Ovary (tissue), 9 donors: ENCODE measurements around the gene CPOX. TPM values are rescaled to one million over a fixed set of nuclear protein-coding genes. Genes with fewer than 3 reads are reported as not detected.

Experiments
- DNase-seq, 5 donors: peaks; one replicate each; pipeline ENCODE4 v3.0.0-alpha.2; 2019 to 2020
- H3K27ac ChIP-seq, 2 donors: fragments of 200-600 bp; one replicate each; pipeline versions ENCODE4 v1.5.1 to v1.8.0; 2019 to 2022
- H3K27me3 ChIP-seq: fragments of 200-600 bp; one replicate; pipeline ENCODE4 v1.8.0; 2022
- H3K36me3 ChIP-seq: fragments of 200-600 bp; sonication (generic); one replicate; pipeline ENCODE4 v1.5.1; 2019
- H3K4me1 ChIP-seq: one replicate; pipeline ENCODE4 v1.8.1; 2013; ENCODE audit warnings: mild to moderate bottlenecking, moderate library complexity; ENCODE audit not compliant: insufficient read depth
- H3K4me3 ChIP-seq: fragments of 200-600 bp; sonication (generic); one replicate; pipeline ENCODE4 v1.5.1; 2017
- H3K9me3 ChIP-seq, 2 donors: fragments of 200-600 bp in 1 of 2; sonication (generic) in 1 of 2; one replicate each; pipeline versions ENCODE4 v1.5.1 to v1.8.1; 2013 to 2019; ENCODE audit warnings: mild to moderate bottlenecking in 1 of 2, moderate library complexity in 1 of 2
- EP300 ChIP-seq: sonication (generic); formaldehyde crosslinking; IDR thresholded peaks from one replicate; pipeline ENCODE4 v1.6.1; 2017; ENCODE audit warnings: antibody characterized with exemption
- POLR2A ChIP-seq: fragments of 450-650 bp; IDR thresholded peaks from one replicate; pipeline ENCODE4 v1.6.1; 2017; ENCODE audit warnings: antibody characterized with exemption, mild to moderate bottlenecking, moderate library complexity
- WGBS, 3 donors: extraction: QIAGEN DNeasy Blood & Tissue Kit in 1 of 3; methylation state at CpG; one replicate each; pipeline versions ENCODE4 v1.1.5 to v1.1.7; 2013 to 2017; 5-methylcytosine and 5-hydroxymethylcytosine counted together
- intact Hi-C, 4 donors: fragments of 100-400 bp; cut with DNase I; formaldehyde crosslinking; loops; one replicate each; pipeline versions ENCODE4 v1.11.0 to v1.15.1; 2022 to 2023
- polyA plus RNA-seq, 2 donors: library from polyadenylated mRNA; stranded (reverse); fragments of 200-250 nt in 1 of 2; fragments of 350-450 nt in 1 of 2; fragmentation: Illumina TruSeq in 1 of 2; extraction: RNeasy Lipid Tissue Mini Kit (QIAGEN cat#74804) in 1 of 2; gene quantifications; one replicate each; pipeline ENCODE4 v1.2.3, GENCODE V29; 2013 to 2014
- total RNA-seq, 7 donors: library from RNA; depleted of rRNA in 2 of 7; stranded (reverse); fragments of >200 nt in 2 of 7; fragmentation: NEBNext Ultra II Directional in 3 of 7; extraction: Animal tissue kit (Norgen Biotek cat#: 25700) in 3 of 7; gene quantifications; one replicate each; pipeline versions ENCODE4 v1.1.0 to v1.2.4, GENCODE V29; 2016 to 2023
- TF ChIP-seq, protein P1 (sequence below), 3 donors: fragments of 450-650 bp in 2 of 3; fragments of 200-600 bp in 1 of 3; IDR thresholded peaks; one replicate each; pipeline versions ENCODE4 v1.5.1 to v1.8.0; 2016 to 2022; ENCODE audit warnings: antibody characterized with exemption in 3 of 3, mild to moderate bottlenecking in 1 of 3
- donor health status: DM: no; HTN: no; CAD: no; lungs with moderate emphysema.
- donor health status: DM: no; HTN: no; CAD: no.
- donor health status: Bipolar disorder and iron deficiency.
- donor health status: DM: yes; HTN: yes; CAD: no.
- donor health status: DM: no; HTN: no; CAD: no.
- donor health status: DM: yes; HTN: yes; CAD: no.

The CPOX gene
- total and polyA plus RNA-seq, 9 donors, result 10.6 to 19.9 (median 15.7) TPM

DNA sequence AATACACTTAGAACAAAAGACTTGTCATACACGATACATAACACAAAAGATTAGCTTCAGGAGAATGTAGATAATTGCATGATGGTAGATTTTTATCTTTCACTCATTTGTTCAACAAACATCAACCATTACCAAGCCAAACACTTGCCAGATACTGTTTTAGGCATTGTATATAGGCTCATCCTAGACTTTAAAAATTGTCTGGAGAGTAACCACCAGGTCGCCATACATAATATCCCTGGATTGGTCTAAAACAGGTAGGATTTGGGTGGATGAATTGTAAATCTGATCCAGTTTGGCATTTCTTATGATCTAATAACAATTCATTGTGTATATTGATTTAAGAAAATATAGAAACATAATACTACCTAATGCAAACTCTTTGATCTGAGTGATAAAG is 38.8 kb downstream of the CPOX start:
- H3K27me3 ChIP-seq, result no peaks in the 10 kb centered on the region
- 78 to 88% (median 87%) methylated on average over 2 of the region's 2 CpGs for WGBS, 3 donors
- no peak for DNase-seq
- H3K4me1 ChIP-seq, result no peaks in the 10 kb centered on the region
- H3K4me3 ChIP-seq, result no peak overlapping the region
- H3K36me3 ChIP-seq, result no peaks in the 10 kb centered on the region
- TF ChIP-seq EP300, result no peak
- TF ChIP-seq, protein P1, sequence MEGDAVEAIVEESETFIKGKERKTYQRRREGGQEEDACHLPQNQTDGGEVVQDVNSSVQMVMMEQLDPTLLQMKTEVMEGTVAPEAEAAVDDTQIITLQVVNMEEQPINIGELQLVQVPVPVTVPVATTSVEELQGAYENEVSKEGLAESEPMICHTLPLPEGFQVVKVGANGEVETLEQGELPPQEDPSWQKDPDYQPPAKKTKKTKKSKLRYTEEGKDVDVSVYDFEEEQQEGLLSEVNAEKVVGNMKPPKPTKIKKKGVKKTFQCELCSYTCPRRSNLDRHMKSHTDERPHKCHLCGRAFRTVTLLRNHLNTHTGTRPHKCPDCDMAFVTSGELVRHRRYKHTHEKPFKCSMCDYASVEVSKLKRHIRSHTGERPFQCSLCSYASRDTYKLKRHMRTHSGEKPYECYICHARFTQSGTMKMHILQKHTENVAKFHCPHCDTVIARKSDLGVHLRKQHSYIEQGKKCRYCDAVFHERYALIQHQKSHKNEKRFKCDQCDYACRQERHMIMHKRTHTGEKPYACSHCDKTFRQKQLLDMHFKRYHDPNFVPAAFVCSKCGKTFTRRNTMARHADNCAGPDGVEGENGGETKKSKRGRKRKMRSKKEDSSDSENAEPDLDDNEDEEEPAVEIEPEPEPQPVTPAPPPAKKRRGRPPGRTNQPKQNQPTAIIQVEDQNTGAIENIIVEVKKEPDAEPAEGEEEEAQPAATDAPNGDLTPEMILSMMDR (IDR thresholded peaks at IDR 0.05), result no peak
- TF ChIP-seq POLR2A, result no peak
- intact Hi-C loops, result no loop called here
- no peaks in the 10 kb centered on the region for H3K9me3 ChIP-seq
- H3K27ac ChIP-seq, result no peak overlapping the region

GRCh38 chr3:98553753-98554152 is 39.7 kb downstream of the CPOX start:
- Histone ChIP-seq H3K27me3 (no peaks in the 10 kb centered on the region), H3K27ac (no peak overlapping the region), H3K4me1 (no peaks in the 10 kb centered on the region), H3K4me3 (no peak overlapping the region), H3K36me3 (no peaks in the 10 kb centered on the region), H3K9me3 (no peaks in the 10 kb centered on the region)
- WGBS, 3 donors, result 71 to 83% (median 76%) methylated on average over 2 of the region's 2 CpGs
- intact Hi-C loops, result no loop called here
- no peak for DNase-seq
- TF ChIP-seq EP300, result no peak
- TF ChIP-seq POLR2A, result no peak
- TF ChIP-seq, protein P1 (IDR thresholded peaks at IDR 0.05), result no peak

DNA sequence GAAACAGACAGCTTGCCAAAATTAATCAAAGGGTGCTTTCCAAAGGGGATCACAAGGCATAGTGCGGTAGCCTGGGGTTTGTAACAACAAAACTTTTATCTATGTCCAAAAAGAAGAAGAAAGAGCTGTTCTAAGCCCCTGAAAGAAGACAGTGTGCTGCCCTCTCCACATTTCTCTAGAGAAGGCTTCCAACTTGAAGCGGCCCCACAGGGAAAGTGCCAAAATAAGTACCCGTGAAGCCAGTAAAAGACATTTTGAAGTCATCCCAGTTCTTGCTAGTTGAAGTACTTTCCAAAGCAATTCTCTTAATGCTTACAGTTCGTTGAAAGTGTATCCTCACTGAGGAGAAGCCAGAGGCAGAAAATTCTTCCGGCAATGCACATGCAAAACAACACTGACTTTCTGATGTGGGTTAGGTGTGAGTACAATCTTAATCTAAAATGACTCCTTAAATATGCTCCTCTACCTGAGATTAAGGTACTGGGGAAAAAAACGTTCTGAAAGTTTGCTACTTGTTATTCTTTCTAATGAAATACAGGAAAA is 40.3 kb downstream of the CPOX start:
- TF ChIP-seq, protein P1 (IDR thresholded peaks at IDR 0.05), result no peak
- TF ChIP-seq POLR2A (no peak), EP300 (no peak)
- intact Hi-C loops, result no loop called here
- Histone ChIP-seq H3K27me3 (no peaks in the 10 kb centered on the region), H3K27ac (no peak overlapping the region), H3K4me1 (no peaks in the 10 kb centered on the region), H3K9me3 (no peaks in the 10 kb centered on the region), H3K36me3 (no peaks in the 10 kb centered on the region), H3K4me3 (no peak overlapping the region)
- DNase-seq, result no peak
- WGBS, 3 donors, result 67 to 74% (median 71%) methylated on average over 6 of the region's 6 CpGs

- TF ChIP-seq EP300 (no peak), POLR2A (no peak)
- TF ChIP-seq, protein P1 (IDR thresholded peaks at IDR 0.05), result no peak
- Histone ChIP-seq H3K36me3 (no peaks in the 10 kb centered on the region), H3K27ac (no peak overlapping the region), H3K4me3 (no peak overlapping the region), H3K9me3 (no peaks in the 10 kb centered on the region), H3K27me3 (no peaks in the 10 kb centered on the region), H3K4me1 (no peaks in the 10 kb centered on the region)
- no peak for DNase-seq
- 81 to 93% (median 82%) methylated on average over 4 of the region's 4 CpGs for WGBS, 3 donors
- intact Hi-C loops, result no loop called here
Measured at GRCh38 chr3:98552232-98553020, 41.0 kb downstream of the CPOX start.
